OCI-LY1 (cell line): Measurements from ENCODE around the gene TMEM178B.

ENCODE experiments used
- H2AFZ ChIP-seq: fragments of 200-600 bp; sonication (generic), shearing (Covaris generic); 2 replicates; pipeline ENCODE4 v1.6.0; 2014; ENCODE audit warnings: antibody characterized with exemption, mild to moderate bottlenecking, low read length
- H3F3A ChIP-seq: fragments of 200-600 bp; sonication (generic), shearing (Covaris generic); 2 replicates; pipeline ENCODE4 v1.6.0; 2014; ENCODE audit warnings: mild to moderate bottlenecking, antibody characterized with exemption, low read length, moderate library complexity; ENCODE audit not compliant: insufficient read depth
- H3K27ac ChIP-seq: fragments of 200-600 bp; sonication (generic); 2 replicates; pipeline ENCODE4 v1.5.1; 2014; ENCODE audit warnings: low read length, mixed run types, mild to moderate bottlenecking, low read depth; ENCODE audit not compliant: poor library complexity, severe bottlenecking
- H3K27me3 ChIP-seq: fragments of 200-600 bp; sonication (generic); 2 replicates; pipeline ENCODE4 v1.6.0; 2014; ENCODE audit warnings: antibody characterized with exemption, mild to moderate bottlenecking, low read length, moderate library complexity; ENCODE audit not compliant: insufficient read depth
- H3K36me3 ChIP-seq: fragments of 200-600 bp; sonication (generic); 2 replicates; pipeline ENCODE4 v1.6.1; 2014; ENCODE audit warnings: mild to moderate bottlenecking, antibody characterized with exemption, low read length, moderate library complexity, mixed read lengths; ENCODE audit not compliant: insufficient read depth
- H3K4me1 ChIP-seq: fragments of 200-600 bp; sonication (generic); 2 replicates; pipeline ENCODE4 v1.5.1; 2014; ENCODE audit warnings: mild to moderate bottlenecking, low read length, moderate library complexity; ENCODE audit not compliant: insufficient read depth, severe bottlenecking
- H3K4me2 ChIP-seq: fragments of 200-600 bp; sonication (generic), shearing (Covaris generic); 2 replicates; pipeline ENCODE4 v1.6.1; 2014; ENCODE audit warnings: low read length
- H3K4me3 ChIP-seq: fragments of 200-600 bp; sonication (generic); 2 replicates; pipeline ENCODE4 v1.5.1; 2014; ENCODE audit warnings: low read length, low read depth, mild to moderate bottlenecking, mixed read lengths; ENCODE audit not compliant: poor library complexity, severe bottlenecking
- H3K79me2 ChIP-seq: fragments of 200-600 bp; shearing (Covaris generic); 2 replicates; pipeline ENCODE4 v1.6.1; 2016; ENCODE audit warnings: mixed run types, low read length, mixed read lengths; ENCODE audit not compliant: insufficient read depth
- H3K9ac ChIP-seq: fragments of 200-600 bp; sonication (generic), shearing (Covaris generic); 2 replicates; pipeline ENCODE4 v1.6.1; 2014; ENCODE audit warnings: mild to moderate bottlenecking, low read length, mixed read lengths
- H3K9me2 ChIP-seq: fragments of 200-600 bp; sonication (generic), shearing (Covaris generic); 2 replicates; pipeline ENCODE4 v1.6.1; 2014; ENCODE audit warnings: low read depth, mild to moderate bottlenecking, low read length, mixed read lengths
- H3K9me3 ChIP-seq: fragments of 200-600 bp; shearing (Covaris generic); 2 replicates; pipeline ENCODE4 v1.6.1; 2014; ENCODE audit warnings: low read length, mixed read lengths
- H4K20me1 ChIP-seq: fragments of 200-600 bp; sonication (generic), shearing (Covaris generic); 2 replicates; pipeline ENCODE4 v1.6.0; 2016; ENCODE audit warnings: mild to moderate bottlenecking, low read length; ENCODE audit not compliant: insufficient read depth
- EZH2 ChIP-seq: fragments of 200-600 bp; sonication (generic), shearing (Covaris generic); IDR thresholded peaks from 2 replicates; pipeline ENCODE4 v1.8.0; 2017; ENCODE audit warnings: borderline replicate concordance, mixed run types, mild to moderate bottlenecking, antibody characterized with exemption, low read length, moderate library complexity, mixed read lengths
- TF ChIP-seq, protein P1 (sequence below): fragments of 200-600 bp; sonication (generic), shearing (Covaris generic); IDR thresholded peaks from 2 replicates; pipeline ENCODE4 v1.5.1; 2017; ENCODE audit warnings: mild to moderate bottlenecking, antibody characterized with exemption, low read length, moderate library complexity, mixed read lengths

Gene TMEM178B

DNA sequence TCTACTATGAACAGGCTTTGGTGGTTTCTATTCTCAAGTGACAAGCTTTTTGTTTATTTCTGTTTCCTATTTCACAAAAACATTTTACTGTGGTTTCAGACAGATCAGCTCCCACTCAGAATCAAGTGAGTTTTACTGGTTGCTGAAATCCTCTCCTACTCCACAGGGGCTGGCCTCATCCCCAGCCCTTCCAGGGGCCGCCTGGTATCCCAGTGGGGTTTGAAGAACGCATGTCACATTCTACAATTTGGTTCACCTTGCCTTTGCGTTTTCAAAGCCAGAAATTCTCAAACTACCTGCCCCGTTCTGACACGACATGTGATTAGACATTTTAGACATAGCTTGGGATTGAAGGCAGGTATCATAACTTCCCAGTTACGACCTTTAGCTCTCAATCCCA, 316.5 kb downstream of the TMEM178B start:
- Histone ChIP-seq H3K9me3 (no peaks in the 10 kb centered on the region), H2AFZ (no peak overlapping the region), H4K20me1 (no peaks in the 10 kb centered on the region), H3K9me2 (no peaks in the 10 kb centered on the region), H3K4me3 (no peak overlapping the region), H3K4me1 (no peaks in the 10 kb centered on the region), H3K27ac (no peak overlapping the region), H3K9ac (no peak overlapping the region), H3K4me2 (no peak overlapping the region), H3F3A (no peaks in the 10 kb centered on the region), H3K79me2 (no peaks in the 10 kb centered on the region), H3K27me3 (no peaks in the 10 kb centered on the region), H3K36me3 (no peaks in the 10 kb centered on the region)
- TF ChIP-seq, protein P1, sequence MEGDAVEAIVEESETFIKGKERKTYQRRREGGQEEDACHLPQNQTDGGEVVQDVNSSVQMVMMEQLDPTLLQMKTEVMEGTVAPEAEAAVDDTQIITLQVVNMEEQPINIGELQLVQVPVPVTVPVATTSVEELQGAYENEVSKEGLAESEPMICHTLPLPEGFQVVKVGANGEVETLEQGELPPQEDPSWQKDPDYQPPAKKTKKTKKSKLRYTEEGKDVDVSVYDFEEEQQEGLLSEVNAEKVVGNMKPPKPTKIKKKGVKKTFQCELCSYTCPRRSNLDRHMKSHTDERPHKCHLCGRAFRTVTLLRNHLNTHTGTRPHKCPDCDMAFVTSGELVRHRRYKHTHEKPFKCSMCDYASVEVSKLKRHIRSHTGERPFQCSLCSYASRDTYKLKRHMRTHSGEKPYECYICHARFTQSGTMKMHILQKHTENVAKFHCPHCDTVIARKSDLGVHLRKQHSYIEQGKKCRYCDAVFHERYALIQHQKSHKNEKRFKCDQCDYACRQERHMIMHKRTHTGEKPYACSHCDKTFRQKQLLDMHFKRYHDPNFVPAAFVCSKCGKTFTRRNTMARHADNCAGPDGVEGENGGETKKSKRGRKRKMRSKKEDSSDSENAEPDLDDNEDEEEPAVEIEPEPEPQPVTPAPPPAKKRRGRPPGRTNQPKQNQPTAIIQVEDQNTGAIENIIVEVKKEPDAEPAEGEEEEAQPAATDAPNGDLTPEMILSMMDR = no peak
- TF ChIP-seq EZH2 = no peak

DNA sequence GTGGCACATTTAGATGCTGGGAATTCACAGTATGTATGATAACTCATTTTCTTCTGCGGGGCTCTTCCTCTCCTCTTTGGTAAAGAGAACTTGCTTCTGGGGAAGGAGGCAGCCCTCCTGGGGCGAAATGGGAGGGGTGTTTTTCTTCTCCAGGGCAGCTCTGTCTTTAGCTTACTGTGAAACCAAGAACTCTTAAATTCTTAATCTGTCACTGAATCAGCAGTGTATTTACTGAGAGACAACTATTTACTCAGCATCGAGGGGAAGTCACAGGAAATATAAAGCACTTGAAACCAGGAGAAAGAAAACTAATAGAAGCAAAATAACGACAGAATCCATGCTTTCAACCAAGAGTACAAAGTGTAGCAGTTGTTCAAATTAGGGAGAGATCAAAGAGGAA, 319.2 kb downstream of the TMEM178B start:
- Histone ChIP-seq H3K79me2 (no peaks in the 10 kb centered on the region), H3K27me3 (no peaks in the 10 kb centered on the region), H3K36me3 (no peaks in the 10 kb centered on the region), H3K4me3 (no peak overlapping the region), H3K4me1 (no peaks in the 10 kb centered on the region), H3K9me3 (no peaks in the 10 kb centered on the region), H3K9ac (no peak overlapping the region), H4K20me1 (no peaks in the 10 kb centered on the region), H3K9me2 (no peaks in the 10 kb centered on the region), H2AFZ (no peak overlapping the region), H3F3A (no peaks in the 10 kb centered on the region), H3K27ac (no peak overlapping the region), H3K4me2 (no peak overlapping the region)
- TF ChIP-seq EZH2 = no peak
- TF ChIP-seq, protein P1 = no peak

- H2AFZ ChIP-seq = no peak overlapping the region
- H3K9me3 ChIP-seq = no peaks in the 10 kb centered on the region
- no peaks in the 10 kb centered on the region for H3K36me3 ChIP-seq
- H3K9ac ChIP-seq = no peak overlapping the region
- no peak overlapping the region for H3K27ac ChIP-seq
- no peaks in the 10 kb centered on the region for H3K9me2 ChIP-seq
- H3K79me2 ChIP-seq = no peaks in the 10 kb centered on the region
- no peaks in the 10 kb centered on the region for H3K27me3 ChIP-seq
- no peaks in the 10 kb centered on the region for H3K4me1 ChIP-seq
- H3K4me2 ChIP-seq = no peak overlapping the region
- no peaks in the 10 kb centered on the region for H3F3A ChIP-seq
- no peak overlapping the region for H3K4me3 ChIP-seq
- H4K20me1 ChIP-seq = no peaks in the 10 kb centered on the region
- no peak for TF ChIP-seq EZH2
- TF ChIP-seq, protein P1 = no peak
Measured at GRCh38 chr7:141397236-141398163, 323.6 kb downstream of the TMEM178B start.
